Glutamatergic neuron (in vitro differentiated cells): ENCODE data around the gene PMEPA1. TPM values are rescaled to one million over a fixed set of nuclear protein-coding genes. Genes with fewer than 3 reads are reported as not detected.

Experiments
- DNase-seq: peaks from one replicate; pipeline ENCODE4 v3.0.0; 2022
- H3K27ac Mint-ChIP-seq: one replicate; pipeline ENCODE4 v1.8.0; 2020; ENCODE audit warnings: mild to moderate bottlenecking, mixed read lengths, inconsistent platforms; ENCODE audit not compliant: unreplicated experiment
- H3K27me3 Mint-ChIP-seq: one replicate; pipeline ENCODE4 v1.8.0; 2020; ENCODE audit warnings: mild to moderate bottlenecking, moderate library complexity, mixed read lengths, inconsistent platforms; ENCODE audit not compliant: unreplicated experiment
- H3K36me3 Mint-ChIP-seq: one replicate; pipeline ENCODE4 v1.8.0; 2020; ENCODE audit warnings: mild to moderate bottlenecking, mixed read lengths, inconsistent platforms; ENCODE audit not compliant: unreplicated experiment
- H3K4me1 Mint-ChIP-seq: one replicate; pipeline ENCODE4 v1.8.0; 2020; ENCODE audit warnings: mild to moderate bottlenecking, low read depth, mixed read lengths, inconsistent platforms; ENCODE audit not compliant: unreplicated experiment
- H3K4me3 Mint-ChIP-seq: one replicate; pipeline ENCODE4 v1.8.0; 2020; ENCODE audit warnings: mild to moderate bottlenecking, mixed read lengths, inconsistent platforms; ENCODE audit not compliant: unreplicated experiment
- H3K9me3 Mint-ChIP-seq: one replicate; pipeline ENCODE4 v1.8.0; 2020; ENCODE audit warnings: mild to moderate bottlenecking, moderate library complexity, mixed read lengths, inconsistent platforms; ENCODE audit not compliant: unreplicated experiment
- total RNA-seq: library from RNA; stranded (reverse); fragmentation: NEBNext Ultra II Directional; extraction: Animal tissue kit (Norgen Biotek cat#: 25700); gene quantifications from one replicate; pipeline ENCODE4 v1.2.1, GENCODE V29; 2021; ENCODE audit not compliant: unreplicated experiment
- TF ChIP-seq, protein P1 (sequence below): fragments of 200-600 bp; sonication (generic); IDR thresholded peaks from one replicate; pipeline ENCODE4 v1.5.0; 2021; ENCODE audit not compliant: partially characterized antibody, unreplicated experiment

The PMEPA1 gene
- total RNA-seq, 1 donor from 2014 or later: 14.4 TPM

DNA sequence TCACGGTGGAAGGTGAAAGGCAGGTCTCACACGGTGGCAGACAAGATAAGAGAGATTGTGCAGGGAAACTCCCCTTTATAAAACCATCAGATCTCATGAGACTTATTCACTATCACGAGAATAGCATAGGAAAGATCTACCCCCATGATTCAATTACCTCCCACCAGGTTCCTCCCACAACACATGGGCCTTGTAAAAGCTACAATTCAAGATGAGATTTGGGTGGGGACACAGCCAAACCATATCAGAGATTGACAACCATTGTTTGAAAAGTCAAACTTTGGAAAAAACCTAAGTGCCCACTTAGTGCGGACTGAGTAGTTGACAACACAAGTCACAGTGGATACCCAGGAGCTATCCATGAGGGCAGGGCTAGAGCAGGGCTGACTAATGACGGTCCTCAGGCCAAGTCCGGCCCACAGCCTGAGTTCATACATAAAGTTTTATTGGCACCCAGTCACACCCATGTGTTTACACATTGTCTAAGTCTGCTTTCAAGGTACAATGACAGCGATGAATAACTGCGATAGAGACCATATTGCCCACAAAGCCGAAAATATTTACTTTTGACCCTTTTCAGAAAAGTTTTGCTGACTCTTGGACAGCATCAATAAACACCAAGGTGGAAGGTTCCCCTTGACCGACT, 33.8 kb upstream of the PMEPA1 start:
- TF ChIP-seq, protein P1, sequence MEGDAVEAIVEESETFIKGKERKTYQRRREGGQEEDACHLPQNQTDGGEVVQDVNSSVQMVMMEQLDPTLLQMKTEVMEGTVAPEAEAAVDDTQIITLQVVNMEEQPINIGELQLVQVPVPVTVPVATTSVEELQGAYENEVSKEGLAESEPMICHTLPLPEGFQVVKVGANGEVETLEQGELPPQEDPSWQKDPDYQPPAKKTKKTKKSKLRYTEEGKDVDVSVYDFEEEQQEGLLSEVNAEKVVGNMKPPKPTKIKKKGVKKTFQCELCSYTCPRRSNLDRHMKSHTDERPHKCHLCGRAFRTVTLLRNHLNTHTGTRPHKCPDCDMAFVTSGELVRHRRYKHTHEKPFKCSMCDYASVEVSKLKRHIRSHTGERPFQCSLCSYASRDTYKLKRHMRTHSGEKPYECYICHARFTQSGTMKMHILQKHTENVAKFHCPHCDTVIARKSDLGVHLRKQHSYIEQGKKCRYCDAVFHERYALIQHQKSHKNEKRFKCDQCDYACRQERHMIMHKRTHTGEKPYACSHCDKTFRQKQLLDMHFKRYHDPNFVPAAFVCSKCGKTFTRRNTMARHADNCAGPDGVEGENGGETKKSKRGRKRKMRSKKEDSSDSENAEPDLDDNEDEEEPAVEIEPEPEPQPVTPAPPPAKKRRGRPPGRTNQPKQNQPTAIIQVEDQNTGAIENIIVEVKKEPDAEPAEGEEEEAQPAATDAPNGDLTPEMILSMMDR: no peak
- Mint-ChIP-seq H3K27me3 (peaks cover 2% of the 10 kb centered on the region), H3K4me1 (peaks cover 7% of the 10 kb centered on the region), H3K36me3 (no peaks in the 10 kb centered on the region), H3K27ac (no peak overlapping the region), H3K4me3 (no peak overlapping the region), H3K9me3 (no peaks in the 10 kb centered on the region)
- no peak for DNase-seq

DNA sequence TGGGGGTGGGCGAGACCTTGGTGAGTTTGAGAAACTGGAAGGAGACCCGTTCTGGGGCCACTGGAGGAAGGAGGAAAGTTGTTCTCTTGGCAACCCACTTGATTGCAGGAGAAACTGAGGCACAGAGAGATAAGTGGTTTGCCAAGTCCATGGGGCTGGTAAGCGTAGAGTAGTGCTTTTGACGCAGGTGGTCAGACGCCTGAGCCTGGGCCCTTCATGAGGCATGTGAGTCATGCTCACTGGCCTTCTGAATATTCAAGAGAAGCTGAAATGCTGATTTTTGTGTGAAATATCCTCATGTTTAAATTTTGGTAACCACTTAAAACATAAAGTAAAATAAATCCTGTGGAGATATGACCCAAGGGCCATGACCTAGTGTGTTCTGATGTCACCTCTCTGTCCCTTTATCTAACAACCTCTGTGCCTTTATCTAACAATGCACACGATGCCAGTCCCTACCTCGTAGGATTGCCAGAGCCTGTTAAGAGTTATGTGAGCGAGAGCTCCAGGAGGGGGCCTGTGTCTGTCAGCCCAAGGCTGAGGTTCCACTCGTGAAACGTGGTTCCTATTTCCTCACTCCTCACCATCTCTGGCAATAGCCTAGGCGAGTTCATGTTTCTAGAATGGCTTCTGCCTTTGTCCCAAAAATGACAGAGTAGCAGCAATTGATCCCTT, 32.8 kb upstream of the PMEPA1 start:
- Mint-ChIP-seq H3K9me3 (no peaks in the 10 kb centered on the region), H3K27me3 (peaks cover 2% of the 10 kb centered on the region), H3K4me1 (peaks cover 3% of the 10 kb centered on the region), H3K36me3 (no peaks in the 10 kb centered on the region), H3K27ac (peak overlapping the region; percentile 34), H3K4me3 (no peak overlapping the region)
- TF ChIP-seq, protein P1: no peak
- DNase-seq: no peak

DNA sequence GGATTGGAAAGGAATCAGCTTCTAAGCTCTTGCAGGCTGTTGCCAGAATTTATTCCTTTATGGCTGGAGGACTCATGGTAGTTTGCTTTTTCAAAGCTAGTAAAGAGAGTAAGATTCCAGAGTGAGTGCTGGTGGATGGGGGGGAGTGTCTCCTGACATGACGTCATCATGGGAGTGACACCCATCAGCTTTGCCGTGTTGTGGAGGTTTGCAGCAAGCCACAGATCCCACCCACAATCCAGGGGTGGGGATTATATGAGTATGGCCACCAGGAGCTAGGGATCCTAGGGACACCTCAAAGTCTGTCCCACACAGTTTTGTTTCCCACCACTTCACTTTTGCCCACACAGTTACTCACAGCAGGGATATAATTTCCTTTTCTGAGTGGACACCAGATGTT, 28.7 kb upstream of the PMEPA1 start:
- H3K36me3 Mint-ChIP-seq: no peaks in the 10 kb centered on the region
- TF ChIP-seq, protein P1: no peak
- H3K9me3 Mint-ChIP-seq: peaks cover 4% of the 10 kb centered on the region
- DNase-seq: no peak
- peaks cover 13% of the 10 kb centered on the region for H3K4me1 Mint-ChIP-seq
- H3K27me3 Mint-ChIP-seq: peaks cover 10% of the 10 kb centered on the region
- no peak overlapping the region for H3K4me3 Mint-ChIP-seq
- no peak overlapping the region for H3K27ac Mint-ChIP-seq

DNA sequence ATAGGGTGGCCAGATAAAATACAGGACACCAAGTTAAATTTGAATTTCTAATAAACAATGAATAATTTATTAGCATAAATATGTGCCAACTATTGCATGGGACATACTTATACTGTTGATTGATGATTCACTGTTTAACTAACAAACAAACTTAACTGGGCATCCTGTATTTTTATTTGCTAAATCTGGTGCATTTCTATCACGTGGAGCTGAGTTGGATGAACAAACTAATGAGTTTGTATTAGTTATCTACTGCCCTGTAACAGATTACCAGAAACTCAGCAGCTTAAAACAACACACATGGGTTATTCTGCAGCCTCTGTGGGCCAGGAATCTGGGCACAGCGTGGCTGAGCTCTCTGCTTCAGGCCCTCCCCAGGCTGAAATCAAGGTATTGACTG, 28.2 kb upstream of the PMEPA1 start:
- DNase-seq: no peak
- H3K27ac Mint-ChIP-seq: no peak overlapping the region
- no peak overlapping the region for H3K4me3 Mint-ChIP-seq
- H3K4me1 Mint-ChIP-seq: peaks cover 10% of the 10 kb centered on the region
- TF ChIP-seq, protein P1: no peak
- no peaks in the 10 kb centered on the region for H3K36me3 Mint-ChIP-seq
- H3K27me3 Mint-ChIP-seq: peaks cover 10% of the 10 kb centered on the region
- peaks cover 4% of the 10 kb centered on the region for H3K9me3 Mint-ChIP-seq

DNA sequence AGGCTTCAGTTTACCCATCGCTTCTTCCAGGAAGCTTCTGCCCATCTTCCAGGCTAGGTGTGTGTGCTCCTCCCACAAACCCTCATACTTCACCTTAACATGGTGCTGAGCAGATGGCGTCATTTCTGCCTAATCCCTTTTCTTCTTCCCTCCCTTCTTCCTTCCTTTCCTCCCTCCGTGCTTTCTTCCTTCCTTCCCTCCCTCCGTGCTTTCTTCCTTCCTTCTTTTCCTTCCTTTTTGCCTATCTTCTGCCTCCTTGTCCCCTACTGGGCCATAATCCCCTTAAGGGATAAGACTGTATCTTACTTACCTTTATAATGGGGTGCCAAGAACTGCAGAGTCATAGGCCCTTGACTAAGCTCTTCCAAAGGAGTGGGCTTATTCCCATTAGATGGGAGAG, 27.5 kb upstream of the PMEPA1 start:
- H3K9me3 Mint-ChIP-seq: peaks cover 4% of the 10 kb centered on the region
- peaks cover 10% of the 10 kb centered on the region for H3K27me3 Mint-ChIP-seq
- no peak overlapping the region for H3K27ac Mint-ChIP-seq
- H3K4me1 Mint-ChIP-seq: peaks cover 9% of the 10 kb centered on the region
- no peak for DNase-seq
- no peak overlapping the region for H3K4me3 Mint-ChIP-seq
- H3K36me3 Mint-ChIP-seq: no peaks in the 10 kb centered on the region
- TF ChIP-seq, protein P1: no peak
